ENCODE data around the gene KCNH3. TPM values are rescaled to one million over a fixed set of nuclear protein-coding genes. Genes with fewer than 3 reads are reported as not detected.

Gene KCNH3
- total and polyA plus RNA-seq, 2 donors (not counting 3 experiments of a cell fraction or from before 2014, with no cell fraction given), result 0.13 to 0.14 TPM

GRCh38 chr12:49549735-49550692 lies 11.2 kb downstream of the KCNH3 start:
- H3K79me2 ChIP-seq (ENCODE audit: control insufficient read depth, insufficient read depth, low read length), result no peaks in the 10 kb centered on the region
- H3K36me3 ChIP-seq (ENCODE audit: control insufficient read depth in 2 of 2, extremely low read depth in 1 of 2, insufficient read depth in 2 of 2, low read length in 2 of 2), result no peaks in the 10 kb centered on the region
- no peaks in the 10 kb centered on the region for H4K20me1 ChIP-seq (replicated peaks; ENCODE audit: control insufficient read depth, extremely low read depth, insufficient read depth, low read length)
- no peak overlapping the region for H3K27ac ChIP-seq (ENCODE audit: insufficient read depth, low read depth, low read length)
- no peak overlapping the region for H3K9ac ChIP-seq (replicated peaks; ENCODE audit: extremely low read depth, insufficient read depth, low read length)
- dilution Hi-C loops (cut with MboI; ENCODE audit: extremely low pct_ligation_motif_present, low sequenced_read_pairs), result no loop called here
- ChIA-PET CTCF (interaction anchor here (0.8 to 6.9 kb wide), 7 partner anchors 32 to 227 kb away, joined by 3 to 44 read pairs (median 6); partner anchors contain the start of gene TROAP), POLR2A (no interaction called here)
- no peaks in the 10 kb centered on the region for H3K9me1 ChIP-seq (replicated peaks; ENCODE audit: control insufficient read depth, extremely low read depth, insufficient read depth, low read length)
- peaks cover 6% of the 10 kb centered on the region for H3K4me1 ChIP-seq (ENCODE audit: control insufficient read depth, extremely low read depth, insufficient read depth, low read length)
- no TSS peak for BruUV-seq (replicated peaks)
- intact Hi-C loops (cut with micrococcal nuclease), result no loop called here
- FAIRE-seq (no peak), DNase-seq (ENCODE audit: low read depth, low spot score) (no peak)
- H3K4me3 ChIP-seq (replicated peaks in 1 of 3; ENCODE audit: insufficient read depth in 1 of 3, low read depth in 1 of 3, low read length in 3 of 3), result no peak overlapping the region
- peaks cover 0 to 5% of the 10 kb centered on the region in 2 experiments for H3K27me3 ChIP-seq (ENCODE audit: control insufficient read depth in 2 of 2, insufficient read depth in 2 of 2, low read length in 2 of 2)
- no peaks in the 10 kb centered on the region for H3K9me3 ChIP-seq (replicated peaks; ENCODE audit: control insufficient read depth, insufficient read depth, low read length)
- no peak overlapping the region for H3K4me2 ChIP-seq (ENCODE audit: insufficient read depth, low read length)
- TF ChIP-seq JUN (IDR thresholded peaks at IDR 0.05; ENCODE audit: borderline replicate concordance, insufficient read depth, insufficient read length, low read depth) (no peak), POLR2AphosphoS5 (IDR thresholded peaks at IDR 0.05; ENCODE audit: insufficient read depth, low read depth, low read length) (no peak), MYC (IDR thresholded peaks at IDR 0.05; ENCODE audit: low read depth, low read length) (no peak), MAX (IDR thresholded peaks at IDR 0.05; ENCODE audit: insufficient read depth, insufficient read length) (no peak), POLR2A (IDR thresholded peaks at IDR 0.05; ENCODE audit: low read depth, low read length) (no peak), GATA2 (IDR thresholded peaks at IDR 0.05; ENCODE audit: insufficient read depth, insufficient read length, low read depth, low read length) (no peak), FOS (IDR thresholded peaks at IDR 0.05; ENCODE audit: borderline replicate concordance, insufficient read depth, low read length) (no peak), EZH2 (IDR thresholded peaks at IDR 0.05; ENCODE audit: borderline replicate concordance, low read depth, low read length, severe bottlenecking) (no peak)
- TF ChIP-seq, protein P1, sequence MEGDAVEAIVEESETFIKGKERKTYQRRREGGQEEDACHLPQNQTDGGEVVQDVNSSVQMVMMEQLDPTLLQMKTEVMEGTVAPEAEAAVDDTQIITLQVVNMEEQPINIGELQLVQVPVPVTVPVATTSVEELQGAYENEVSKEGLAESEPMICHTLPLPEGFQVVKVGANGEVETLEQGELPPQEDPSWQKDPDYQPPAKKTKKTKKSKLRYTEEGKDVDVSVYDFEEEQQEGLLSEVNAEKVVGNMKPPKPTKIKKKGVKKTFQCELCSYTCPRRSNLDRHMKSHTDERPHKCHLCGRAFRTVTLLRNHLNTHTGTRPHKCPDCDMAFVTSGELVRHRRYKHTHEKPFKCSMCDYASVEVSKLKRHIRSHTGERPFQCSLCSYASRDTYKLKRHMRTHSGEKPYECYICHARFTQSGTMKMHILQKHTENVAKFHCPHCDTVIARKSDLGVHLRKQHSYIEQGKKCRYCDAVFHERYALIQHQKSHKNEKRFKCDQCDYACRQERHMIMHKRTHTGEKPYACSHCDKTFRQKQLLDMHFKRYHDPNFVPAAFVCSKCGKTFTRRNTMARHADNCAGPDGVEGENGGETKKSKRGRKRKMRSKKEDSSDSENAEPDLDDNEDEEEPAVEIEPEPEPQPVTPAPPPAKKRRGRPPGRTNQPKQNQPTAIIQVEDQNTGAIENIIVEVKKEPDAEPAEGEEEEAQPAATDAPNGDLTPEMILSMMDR (IDR thresholded peaks at IDR 0.05; ENCODE audit: extremely low read depth in 1 of 2, insufficient read depth in 1 of 2, low read depth in 1 of 2, low read length in 2 of 2), result no peak
- no peak overlapping the region for H2AFZ ChIP-seq (ENCODE audit: low read depth, low read length)

Data from endothelial cell of umbilical vein (primary cell).